Esophagus squamous epithelium (tissue), 4 donors: ENCODE results near the gene ZNF106.

Experiments
- POLR2A ChIP-seq, 4 donors: fragments of 450-650 bp; IDR thresholded peaks; one replicate each; pipeline ENCODE4 v1.6.1; 2017; ENCODE audit warnings: antibody characterized with exemption in 4 of 4, mild to moderate bottlenecking in 4 of 4, moderate library complexity in 3 of 4
- TF ChIP-seq, protein P1 (sequence below), 6 experiments: fragments of 450-650 bp in 4 of 6; fragments of 200-600 bp in 2 of 6; sonication (generic) in 2 of 6; IDR thresholded peaks; one replicate each; pipeline ENCODE4 v1.5.1; 2016 to 2019; ENCODE audit warnings: antibody characterized with exemption in 6 of 6, mild to moderate bottlenecking in 4 of 6, moderate library complexity in 4 of 6

DNA sequence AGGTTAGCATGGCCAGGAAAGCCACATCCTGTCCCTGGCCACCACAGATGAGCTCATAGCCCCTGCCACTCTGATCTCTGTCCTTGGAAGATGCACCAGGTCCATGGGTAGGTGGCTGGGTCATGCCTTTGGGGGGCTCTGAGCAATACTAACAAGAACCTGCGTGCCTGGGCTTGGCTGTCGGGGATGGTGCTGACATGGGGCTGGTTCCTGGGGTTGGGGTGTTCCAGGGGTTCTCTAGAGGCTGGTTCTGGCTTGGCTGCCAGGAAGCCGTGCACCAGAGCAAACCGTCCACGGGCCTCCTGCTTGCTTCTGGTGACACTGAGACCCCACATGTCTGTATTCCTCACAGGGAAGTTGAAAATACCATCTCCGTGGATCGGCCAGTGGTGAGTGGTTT, 87.6 kb downstream of the ZNF106 start:
- TF ChIP-seq, protein P1, sequence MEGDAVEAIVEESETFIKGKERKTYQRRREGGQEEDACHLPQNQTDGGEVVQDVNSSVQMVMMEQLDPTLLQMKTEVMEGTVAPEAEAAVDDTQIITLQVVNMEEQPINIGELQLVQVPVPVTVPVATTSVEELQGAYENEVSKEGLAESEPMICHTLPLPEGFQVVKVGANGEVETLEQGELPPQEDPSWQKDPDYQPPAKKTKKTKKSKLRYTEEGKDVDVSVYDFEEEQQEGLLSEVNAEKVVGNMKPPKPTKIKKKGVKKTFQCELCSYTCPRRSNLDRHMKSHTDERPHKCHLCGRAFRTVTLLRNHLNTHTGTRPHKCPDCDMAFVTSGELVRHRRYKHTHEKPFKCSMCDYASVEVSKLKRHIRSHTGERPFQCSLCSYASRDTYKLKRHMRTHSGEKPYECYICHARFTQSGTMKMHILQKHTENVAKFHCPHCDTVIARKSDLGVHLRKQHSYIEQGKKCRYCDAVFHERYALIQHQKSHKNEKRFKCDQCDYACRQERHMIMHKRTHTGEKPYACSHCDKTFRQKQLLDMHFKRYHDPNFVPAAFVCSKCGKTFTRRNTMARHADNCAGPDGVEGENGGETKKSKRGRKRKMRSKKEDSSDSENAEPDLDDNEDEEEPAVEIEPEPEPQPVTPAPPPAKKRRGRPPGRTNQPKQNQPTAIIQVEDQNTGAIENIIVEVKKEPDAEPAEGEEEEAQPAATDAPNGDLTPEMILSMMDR (IDR thresholded peaks at IDR 0.05): no peak
- TF ChIP-seq POLR2A (IDR thresholded peaks at IDR 0.05): no peak
